Neural cell (in vitro differentiated cells): ENCODE data around the gene BHMT. TPM values are rescaled to one million over a fixed set of nuclear protein-coding genes. Genes with fewer than 3 reads are reported as not detected.

Experiments used
- H2AFZ ChIP-seq: fragments of 200-600, 300-800 bp; sonication (generic), shearing (Covaris generic); 2 replicates; pipeline ENCODE4 v1.6.0; 2014; ENCODE audit warnings: low read depth, mild to moderate bottlenecking, antibody characterized with exemption, low read length, moderate library complexity
- H3F3A ChIP-seq: fragments of 200-600 bp; shearing (Covaris generic); 2 replicates; pipeline ENCODE4 v1.6.1; 2016; ENCODE audit warnings: mild to moderate bottlenecking, moderate library complexity, mixed read lengths, antibody characterized with exemption, low read length; ENCODE audit not compliant: insufficient read depth, poor library complexity, severe bottlenecking
- H3K27ac ChIP-seq: fragments of 200-600, 300-800 bp; sonication (generic), shearing (Covaris generic); 2 replicates; pipeline ENCODE4 v1.5.1; 2014; ENCODE audit warnings: mild to moderate bottlenecking, low read length, moderate library complexity
- H3K27me3 ChIP-seq: fragments of 300-800, 200-600 bp; sonication (generic), shearing (Covaris generic); 2 replicates; pipeline ENCODE4 v1.6.0; 2014; ENCODE audit warnings: mild to moderate bottlenecking, low read depth, low read length, moderate library complexity; ENCODE audit not compliant: insufficient read depth
- H3K36me3 ChIP-seq: fragments of 300-800, 200-600 bp; sonication (generic), shearing (Covaris generic); 2 replicates; pipeline ENCODE4 v1.5.1; 2014; ENCODE audit warnings: mild to moderate bottlenecking, antibody characterized with exemption, low read length, moderate library complexity; ENCODE audit not compliant: insufficient read depth
- H3K4me2 ChIP-seq: fragments of 300-800, 200-600 bp; sonication (generic), shearing (Covaris generic); 2 replicates; pipeline ENCODE4 v1.6.0; 2014; ENCODE audit warnings: mild to moderate bottlenecking, low read length
- H3K4me3 ChIP-seq: fragments of 300-800, 200-600 bp; sonication (generic), shearing (Covaris generic); 2 replicates; pipeline ENCODE4 v1.5.1; 2014; ENCODE audit warnings: mild to moderate bottlenecking, low read length, moderate library complexity
- H3K79me2 ChIP-seq: fragments of 200-600 bp; shearing (Covaris generic); replicated peaks from 2 replicates; pipeline ENCODE4 v1.6.0; 2014; ENCODE audit warnings: mild to moderate bottlenecking, low read length, moderate library complexity; ENCODE audit not compliant: insufficient read depth
- H3K9ac ChIP-seq: fragments of 300-800, 200-600 bp; sonication (generic), shearing (Covaris generic); 2 replicates; pipeline ENCODE4 v1.6.1; 2016; ENCODE audit warnings: mild to moderate bottlenecking, low read length, mixed read lengths
- H3K9me2 ChIP-seq: fragments of 200-600 bp; shearing (Covaris generic); 2 replicates; pipeline ENCODE4 v1.6.1; 2016; ENCODE audit warnings: mild to moderate bottlenecking, low read length, mixed read lengths; ENCODE audit not compliant: insufficient read depth
- H3K9me3 ChIP-seq: fragments of 200-600, 300-800 bp; sonication (generic), shearing (Covaris generic); 2 replicates; pipeline ENCODE4 v1.6.1; 2016; ENCODE audit warnings: mild to moderate bottlenecking, mixed run types, low read length, moderate library complexity, mixed read lengths
- H4K20me1 ChIP-seq: fragments of 200-600 bp; shearing (Covaris generic); 2 replicates; pipeline ENCODE4 v1.6.1; 2016; ENCODE audit warnings: mild to moderate bottlenecking, mixed run types; ENCODE audit not compliant: insufficient read depth
- CTCF ChIP-seq: fragments of 450-650 bp; IDR thresholded peaks from 2 replicates; pipeline ENCODE4 v1.5.1; 2014; ENCODE audit warnings: antibody characterized with exemption, mild to moderate bottlenecking, moderate library complexity; ENCODE audit not compliant: poor library complexity, severe bottlenecking
- EP300 ChIP-seq: fragments of 450-650 bp; conservative IDR thresholded peaks from 2 replicates; pipeline ENCODE4 v1.6.1; 2014; ENCODE audit warnings: antibody characterized with exemption, mild to moderate bottlenecking, moderate library complexity; ENCODE audit not compliant: poor library complexity, severe bottlenecking
- EZH2 ChIP-seq: fragments of 200-600, 300-800 bp; shearing (Covaris generic), sonication (generic); IDR thresholded peaks from 2 replicates; pipeline ENCODE4 v1.6.1; 2014; ENCODE audit warnings: antibody characterized with exemption, low read length, borderline replicate concordance, mild to moderate bottlenecking; ENCODE audit not compliant: insufficient read depth, poor library complexity, severe bottlenecking
- MXI1 ChIP-seq: fragments of 450-650 bp; conservative IDR thresholded peaks from 2 replicates; pipeline ENCODE4 v1.6.1; 2014; ENCODE audit warnings: antibody characterized with exemption, mild to moderate bottlenecking; ENCODE audit not compliant: poor library complexity, severe bottlenecking
- POLR2AphosphoS5 ChIP-seq: IDR thresholded peaks from 2 replicates; pipeline ENCODE4 v1.6.1; 2012
- RAD21 ChIP-seq: fragments of 450-650 bp; conservative IDR thresholded peaks from 2 replicates; pipeline ENCODE4 v1.6.1; 2014; ENCODE audit warnings: antibody characterized with exemption, mild to moderate bottlenecking, moderate library complexity
- REST ChIP-seq: IDR thresholded peaks from 2 replicates; pipeline ENCODE4 v1.6.1; 2012; ENCODE audit warnings: borderline replicate concordance
- SMC3 ChIP-seq: fragments of 450-650 bp; conservative IDR thresholded peaks from 2 replicates; pipeline ENCODE4 v1.6.1; 2014; ENCODE audit warnings: antibody characterized with exemption, mild to moderate bottlenecking, moderate library complexity; ENCODE audit not compliant: poor library complexity
- TAF1 ChIP-seq: IDR thresholded peaks from 2 replicates; pipeline ENCODE4 v1.6.1; 2012; ENCODE audit warnings: low read depth
- polyA plus RNA-seq: library from polyadenylated mRNA; depleted of rRNA; stranded (reverse); fragments of >200 nt; gene quantifications from 2 replicates; pipeline ENCODE4 v1.2.3, GENCODE V29; 2014

BHMT gene
- polyA plus RNA-seq, 1 donor from 2014 or later: not detected

DNA sequence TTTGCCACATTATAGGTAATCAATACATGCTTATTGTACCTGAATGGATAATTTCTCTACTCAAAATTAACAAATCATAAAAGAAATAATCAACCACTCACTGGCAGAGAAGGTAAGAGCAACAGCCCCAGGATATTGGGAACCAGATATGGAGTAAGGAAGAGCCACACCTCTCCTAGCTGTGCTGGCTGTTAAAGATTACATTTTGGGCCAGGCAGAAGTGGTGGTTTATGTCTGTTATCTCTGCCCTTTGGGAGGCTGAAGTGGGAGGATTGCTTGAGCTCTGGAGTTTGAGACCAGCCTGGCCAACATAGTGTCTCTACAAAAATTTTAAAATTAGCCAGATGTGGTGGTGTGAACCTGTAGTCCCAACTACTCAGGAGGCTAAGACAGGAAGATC is 56.4 kb downstream of the BHMT start:
- Histone ChIP-seq H3K4me2 (no peak overlapping the region), H2AFZ (no peak overlapping the region), H3K27ac (no peak overlapping the region), H3K9ac (no peak overlapping the region), H3K27me3 (no peaks in the 10 kb centered on the region), H4K20me1 (no peaks in the 10 kb centered on the region), H3K79me2 (no peaks in the 10 kb centered on the region), H3F3A (no peaks in the 10 kb centered on the region), H3K9me3 (no peaks in the 10 kb centered on the region), H3K36me3 (no peaks in the 10 kb centered on the region), H3K9me2 (no peaks in the 10 kb centered on the region), H3K4me3 (no peak overlapping the region)
- TF ChIP-seq EP300: no peak
- TF ChIP-seq POLR2AphosphoS5: no peak
- no peak for TF ChIP-seq TAF1
- TF ChIP-seq MXI1: no peak
- TF ChIP-seq EZH2: no peak
- no peak for TF ChIP-seq RAD21
- no peak for TF ChIP-seq CTCF
- TF ChIP-seq REST: no peak
- TF ChIP-seq SMC3: no peak

DNA sequence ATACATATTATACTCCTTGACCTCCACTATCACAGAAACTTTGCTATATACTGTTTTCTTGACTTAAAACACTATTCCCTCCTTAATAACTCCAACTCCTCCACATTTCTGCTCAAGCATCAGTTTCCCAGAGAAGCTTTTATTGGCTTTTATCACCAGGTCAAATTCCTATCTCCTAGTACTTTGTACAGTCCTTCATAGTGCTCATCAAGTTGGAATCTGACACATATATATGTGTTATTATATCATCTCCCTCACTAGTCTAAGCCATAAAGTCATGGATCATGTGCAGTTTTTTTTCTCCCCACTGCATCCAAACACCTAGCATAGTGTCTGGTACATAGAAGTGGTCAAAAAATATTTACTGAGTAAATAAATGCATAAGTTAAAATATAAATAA is 59.1 kb downstream of the BHMT start:
- Histone ChIP-seq H3K27ac (no peak overlapping the region), H3K9me2 (no peaks in the 10 kb centered on the region), H3K27me3 (no peaks in the 10 kb centered on the region), H3K79me2 (no peaks in the 10 kb centered on the region), H3K9ac (no peak overlapping the region), H3K4me2 (no peak overlapping the region), H2AFZ (no peak overlapping the region), H4K20me1 (no peaks in the 10 kb centered on the region), H3K9me3 (no peaks in the 10 kb centered on the region), H3K4me3 (no peak overlapping the region), H3K36me3 (no peaks in the 10 kb centered on the region), H3F3A (no peaks in the 10 kb centered on the region)
- TF ChIP-seq TAF1 (no peak), SMC3 (no peak), CTCF (no peak), REST (no peak), MXI1 (no peak), EZH2 (no peak), EP300 (no peak), RAD21 (no peak), POLR2AphosphoS5 (no peak)
